HepG2 (cell line): ENCODE data around the gene SLC41A3. TPM values are rescaled to one million over a fixed set of nuclear protein-coding genes. Genes with fewer than 3 reads are reported as not detected.

Experiments
- ATAC-seq: fragments of 200-7000 bp; cut with Tn5 transposase; 3 replicates; pipeline ENCODE4 v1.9.1; 2020; ENCODE audit warnings: mild to moderate bottlenecking, moderate library complexity
- BruUV-seq: library from RNA; stranded (reverse); fragments of 400-500 nt; replicated peaks from 2 replicates; lab custom pipeline; 2021; lab: Mats Ljungman, UMichigan
- CTCF ChIA-PET: fragments of 300-600 bp; formaldehyde crosslinking; extraction: SDS; loops from one replicate; lab custom pipeline; 2021; ENCODE audit warnings: low total read pairs, inconsistent platforms, low intra/inter-chr PET ratio; lab: Yijun Ruan, JAX
- POLR2A ChIA-PET: fragments of 350-600 bp; sonication (Branson Sonifier 250); formaldehyde crosslinking; loops from one replicate; lab custom pipeline; 2020; ENCODE audit warnings: antibody characterized with exemption, inconsistent platforms; lab: Yijun Ruan, JAX
- DNase-seq: peaks from one replicate; pipeline ENCODE4 v3.0.0-alpha.2; 2015; ENCODE audit warnings: low spot score
- FAIRE-seq: peaks from 3 replicates; lab custom pipeline; 2011; peaks lifted over from hg19 to GRCh38; lab: Jason Lieb, UNC
- H2AFZ ChIP-seq: one replicate; pipeline ENCODE4 v1.6.1; 2011; ENCODE audit warnings: low read length, inconsistent platforms
- H3K27ac ChIP-seq: fragments of 300-600 bp; 3 replicates; pipeline ENCODE4 v1.8.0; 2011; ENCODE audit warnings: mixed run types, mild to moderate bottlenecking, mixed read lengths, low read length, inconsistent platforms; ENCODE audit not compliant: insufficient read depth; ENCODE audit errors: extremely low read length
- H3K27me3 ChIP-seq, 2 experiments: fragments of 200-600 bp in 1 of 2; 2 replicates in 1 of 2; 3 replicates in 1 of 2; pipeline versions ENCODE4 v1.6.0 to v1.8.0; 2011; ENCODE audit warnings: low read length in 2 of 2, mild to moderate bottlenecking in 2 of 2, moderate library complexity in 2 of 2, inconsistent platforms in 1 of 2; ENCODE audit not compliant: insufficient read depth in 2 of 2, control insufficient read depth in 1 of 2
- H3K36me3 ChIP-seq, 2 experiments: fragments of 200-600 bp in 1 of 2; replicated peaks in 1 of 2; 2 replicates in 1 of 2; 3 replicates in 1 of 2; pipeline versions ENCODE4 v1.5.1 to v1.8.0; 2011; ENCODE audit warnings: low read length in 2 of 2, inconsistent platforms in 1 of 2; ENCODE audit not compliant: insufficient read depth in 2 of 2, control insufficient read depth in 1 of 2
- H3K4me1 ChIP-seq: 2 replicates; pipeline ENCODE4 v1.5.1; 2012; ENCODE audit warnings: low read length, inconsistent platforms; ENCODE audit not compliant: insufficient read depth
- H3K4me2 ChIP-seq: 2 replicates; pipeline ENCODE4 v1.6.0; 2011; ENCODE audit warnings: low read depth, low read length, inconsistent platforms
- H3K4me3 ChIP-seq, 3 experiments: fragments of 200-600 bp in 1 of 3; sonication (generic), shearing (Covaris generic) in 1 of 3; replicated peaks in 1 of 3; 2 replicates each; pipeline ENCODE4 v1.5.1; 2011 to 2016; ENCODE audit warnings: low read length in 3 of 3, inconsistent platforms in 2 of 3, low read depth in 2 of 3, mild to moderate bottlenecking in 2 of 3, control low read depth in 1 of 3, mixed read lengths in 1 of 3; ENCODE audit not compliant: insufficient read depth in 1 of 3
- H3K79me2 ChIP-seq: one replicate; pipeline ENCODE4 v1.6.1; 2011; ENCODE audit warnings: low read length, inconsistent platforms; ENCODE audit not compliant: insufficient read depth
- H3K9ac ChIP-seq: 2 replicates; pipeline ENCODE4 v1.6.0; 2011; ENCODE audit warnings: mild to moderate bottlenecking, low read depth, low read length, inconsistent platforms; ENCODE audit not compliant: insufficient read depth
- H3K9me3 ChIP-seq: 2 replicates; pipeline ENCODE4 v1.5.1; 2012; ENCODE audit warnings: mild to moderate bottlenecking, low read length
- H4K20me1 ChIP-seq: 2 replicates; pipeline ENCODE4 v1.6.0; 2011; ENCODE audit warnings: inconsistent platforms, mild to moderate bottlenecking, low read length, moderate library complexity; ENCODE audit not compliant: insufficient read depth
- ARID2 ChIP-seq: sonication (generic); formaldehyde crosslinking; IDR thresholded peaks from 2 replicates; pipeline ENCODE4 v1.8.1; 2022; ENCODE audit warnings: mild to moderate bottlenecking, missing genetic modification reagents, borderline replicate concordance
- FIP1L1 ChIP-seq: fragments of 200-400 bp; formaldehyde crosslinking; IDR thresholded peaks from 2 replicates; pipeline ENCODE4 v1.6.1; 2018; ENCODE audit warnings: low read depth, mild to moderate bottlenecking, low read length, moderate library complexity, borderline replicate concordance; ENCODE audit not compliant: insufficient read depth
- FUBP1 ChIP-seq: sonication (generic); formaldehyde crosslinking; IDR thresholded peaks from 2 replicates; pipeline ENCODE4 v1.5.1; 2020; ENCODE audit warnings: missing genetic modification reagents, mild to moderate bottlenecking, borderline replicate concordance
- YEATS2 ChIP-seq: sonication (generic); formaldehyde crosslinking; IDR thresholded peaks from 2 replicates; pipeline ENCODE4 v1.4.0; 2020; ENCODE audit warnings: missing genetic modification reagents, borderline replicate concordance
- ZNF10 ChIP-seq: sonication (generic); formaldehyde crosslinking; IDR thresholded peaks from 2 replicates; pipeline ENCODE4 v1.4.0; 2020; ENCODE audit warnings: mild to moderate bottlenecking, low read depth, missing genetic modification reagents, borderline replicate concordance
- ZNF609 ChIP-seq: sonication (generic); formaldehyde crosslinking; IDR thresholded peaks from 2 replicates; pipeline ENCODE4 v1.4.0; 2020; ENCODE audit warnings: mild to moderate bottlenecking, missing genetic modification reagents, borderline replicate concordance
- ZNF737 ChIP-seq: sonication (generic); formaldehyde crosslinking; IDR thresholded peaks from 2 replicates; pipeline ENCODE4 v1.5.0; 2020; ENCODE audit warnings: missing genetic modification reagents, mild to moderate bottlenecking, borderline replicate concordance
- WGBS: methylation state at CpG from one replicate; pipeline ENCODE4 v1.1.6; 2017; ENCODE audit warnings: low lambda C conversion rate; 5-methylcytosine and 5-hydroxymethylcytosine counted together
- in situ Hi-C: cut with HindIII; loops from 2 replicates; pipeline ENCODE4 v1.10.0; 2017; ENCODE audit warnings: low pct_unique_long_range_greater_than_20kb; ENCODE audit not compliant: extremely low pct_ligation_motif_present
- intact Hi-C: fragments of 100-400 bp; cut with micrococcal nuclease; formaldehyde crosslinking; loops from one replicate; pipeline ENCODE4 v1.10.0; 2022; ENCODE audit not compliant: unreplicated experiment
- polyA plus RNA-seq, 8 experiments: library from polyadenylated mRNA; depleted of rRNA in 3 of 8; stranded (reverse) in 7 of 8; unstranded in 1 of 8; fragments of >200 nt; fragmentation: Illumina TruSeq in 4 of 8; extraction: Trizol in 4 of 8; gene quantifications; 2 replicates each; pipeline versions ENCODE4 v1.2.1 to v1.2.3, GENCODE V29; 2011 to 2016; ENCODE audit warnings: low read depth in 4 of 8, missing spikeins in 1 of 8, mixed read lengths in 1 of 8; ENCODE audit not compliant: insufficient read depth in 1 of 8
- total RNA-seq, 5 experiments: library from RNA; depleted of rRNA; stranded (reverse); fragments of >200 nt; fragmentation: Illumina TruSeq; extraction: Trizol; gene quantifications; 2 replicates each; pipeline ENCODE4 v1.2.3, GENCODE V29; 2016; ENCODE audit warnings: low read depth in 1 of 5

The SLC41A3 gene
- total and polyA plus RNA-seq, 2 of the 13 experiments (the other 11 are each of a cell fraction or from before 2014, with no cell fraction given), result 26.0 to 71.1 TPM

- TF ChIP-seq FUBP1, result no peak
- no peak for TF ChIP-seq FIP1L1
- TF ChIP-seq ZNF10 (CRISPR knock-in tag), result no peak
- no peak for TF ChIP-seq ARID2 (CRISPR knock-in tag)
- TF ChIP-seq, all 625 proteins: peak for 0
These were observed 28.8 kb upstream of the SLC41A3 start (continued) for GRCh38 chr3:126112531-126113237.

- no peak overlapping the region for H2AFZ ChIP-seq
- TF ChIP-seq YEATS2, result no peak
- no peak for TF ChIP-seq ZNF737
- TF ChIP-seq ZNF609 (CRISPR knock-in tag), result no peak
- TF ChIP-seq, all 625 proteins: peak for 0
- H3K4me2 ChIP-seq, result no peak overlapping the region
- no peaks in the 10 kb centered on the region for H4K20me1 ChIP-seq
- DNase-seq (no peak), FAIRE-seq (no peak), ATAC-seq (no peak)
- H3K9ac ChIP-seq, result no peak overlapping the region
- intact Hi-C loops, result loop anchor here (10.0 kb wide), 1 partner anchor 137 kb away; no protein-coding TSS in a partner anchor
- 83% methylated on average over 6 of the region's 18 CpGs for WGBS
- no peaks in the 10 kb centered on the region for H3K79me2 ChIP-seq
- no TSS peak for BruUV-seq
- H3K4me1 ChIP-seq, result no peaks in the 10 kb centered on the region
- ChIA-PET POLR2A (no interaction called here), CTCF (no interaction called here)
- in situ Hi-C loops, result no loop called here
- H3K27me3 ChIP-seq, result no peaks in the 10 kb centered on the region
- no peak overlapping the region for H3K27ac ChIP-seq
- no peak overlapping the region for H3K4me3 ChIP-seq
- peaks cover 9 to 14% of the 10 kb centered on the region in 2 experiments; a peak in 3 of 5 replicates for H3K36me3 ChIP-seq
- no peaks in the 10 kb centered on the region for H3K9me3 ChIP-seq
These were observed 27.9 kb upstream of the SLC41A3 start for GRCh38 chr3:126111566-126112475.
